Activated CD4-positive, alpha-beta T cell treated with anti-CD3 and anti-CD28 coated beads for 36 hours (primary cell): ENCODE data around the gene CRYAB. TPM values are rescaled to one million over a fixed set of nuclear protein-coding genes. Genes with fewer than 3 reads are reported as not detected.

Source experiments
- ATAC-seq: fragments of 200-7000 bp; cut with Tn5 transposase; one replicate; pipeline ENCODE4 v1.10.0; 2021; ENCODE audit warnings: mild to moderate bottlenecking, moderate library complexity
- CTCF ChIA-PET: fragments of 350-600 bp; sonication (Branson Sonifier 250); formaldehyde crosslinking; loops from one replicate; lab custom pipeline; 2021; ENCODE audit warnings: antibody characterized with exemption; lab: Charles Lee
- POLR2A ChIA-PET: fragments of 350-600 bp; sonication (Branson Sonifier 250); formaldehyde crosslinking; loops from one replicate; lab custom pipeline; 2021; ENCODE audit warnings: antibody characterized with exemption, inconsistent platforms; lab: Charles Lee
- DNase-seq: peaks from one replicate; pipeline ENCODE4 v3.0.0-alpha.2; 2020
- H3K27ac Mint-ChIP-seq: one replicate; pipeline ENCODE4 v1.8.0; 2021; ENCODE audit warnings: mixed read lengths
- H3K27me3 Mint-ChIP-seq: one replicate; pipeline ENCODE4 v1.8.0; 2021; ENCODE audit warnings: mixed read lengths
- H3K36me3 Mint-ChIP-seq: one replicate; pipeline ENCODE4 v1.8.0; 2021; ENCODE audit warnings: low read depth, mixed read lengths
- H3K4me1 Mint-ChIP-seq: one replicate; pipeline ENCODE4 v1.8.0; 2021; ENCODE audit warnings: mixed read lengths
- H3K4me3 Mint-ChIP-seq: one replicate; pipeline ENCODE4 v1.8.0; 2021; ENCODE audit warnings: mild to moderate bottlenecking, moderate library complexity, mixed read lengths
- H3K9me3 Mint-ChIP-seq: one replicate; pipeline ENCODE4 v1.8.0; 2021; ENCODE audit warnings: low read depth, mixed read lengths
- intact Hi-C, 2 experiments: fragments of 100-400 bp; cut with DNase I in 1 of 2; cut with micrococcal nuclease in 1 of 2; formaldehyde crosslinking; loops; one replicate each; pipeline versions ENCODE4 v1.14.2 to v1.15.1; 2022 to 2024; cut with DNase I, micrococcal nuclease
- total RNA-seq, 2 experiments: library from RNA; stranded (reverse); gene quantifications; one replicate each; pipeline ENCODE4 v1.2.3, GENCODE V29; 2021

CRYAB gene
- total RNA-seq, 2 experiments from 2014 or later, result not detected

DNA sequence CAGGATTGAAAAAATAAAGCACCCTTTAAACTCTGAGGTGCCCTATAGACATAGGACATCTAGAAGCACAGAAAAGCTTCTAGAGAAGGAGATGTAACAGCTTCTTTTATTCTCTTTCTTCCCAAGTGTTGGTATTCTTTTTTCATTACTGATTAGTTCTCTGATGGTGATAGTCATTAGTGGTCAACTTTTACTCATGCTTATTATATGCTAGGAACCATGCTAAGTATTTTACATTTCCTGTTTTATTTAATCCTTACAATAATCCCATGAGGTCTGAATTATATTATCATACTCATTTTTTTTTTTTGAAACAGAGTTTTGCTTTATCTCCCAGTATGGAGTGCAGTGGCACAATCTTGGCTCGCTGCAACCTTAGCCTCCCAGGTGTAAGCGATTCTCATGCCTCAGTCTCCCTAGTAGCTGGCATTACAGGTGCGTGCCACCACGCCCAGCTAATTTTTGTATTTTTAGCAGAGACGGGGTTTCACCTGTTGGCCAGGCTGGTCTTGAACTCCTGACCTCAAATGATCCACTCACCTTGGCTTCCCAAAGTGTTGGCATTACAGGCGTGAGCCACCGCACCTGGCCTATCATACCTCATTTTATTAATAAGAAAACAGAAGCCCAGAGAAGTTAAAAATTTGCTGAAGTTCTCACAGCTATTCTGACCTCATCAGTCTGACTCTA, 10.1 kb upstream of the CRYAB start:
- intact Hi-C loops, result no loop called here
- Mint-ChIP-seq H3K27ac (no peak overlapping the region), H3K4me1 (peaks cover 10% of the 10 kb centered on the region), H3K27me3 (peaks cover 2% of the 10 kb centered on the region), H3K4me3 (no peak overlapping the region), H3K36me3 (no peaks in the 10 kb centered on the region), H3K9me3 (no peaks in the 10 kb centered on the region)
- ChIA-PET POLR2A (no interaction called here), CTCF (interaction anchor here (0.6 kb wide), 3 partner anchors 16 to 50 kb away, joined by 3 to 4 read pairs (median 3); partner anchors contain the start of genes ALG9 and DIXDC1)
- no peak for ATAC-seq
- DNase-seq, result no peak

DNA sequence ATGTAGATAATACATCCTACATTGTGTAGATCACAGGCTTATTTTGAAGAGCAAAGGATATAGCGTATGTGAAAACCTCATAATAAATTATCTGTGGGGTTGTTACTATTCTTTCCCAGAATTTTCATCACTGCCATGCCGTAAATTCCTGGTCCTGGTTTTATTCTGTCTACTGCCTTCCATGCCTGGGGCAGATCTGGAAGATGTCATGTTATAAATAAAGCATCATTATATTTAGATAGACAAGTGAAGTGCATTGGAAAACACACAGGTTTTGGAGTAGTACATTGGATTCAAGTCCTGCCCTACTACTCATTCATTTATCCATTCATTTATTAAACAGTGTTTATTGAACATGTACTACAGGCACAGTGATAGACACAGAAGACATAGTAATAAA, 9.3 kb upstream of the CRYAB start:
- no peak for DNase-seq
- Mint-ChIP-seq H3K4me1 (peaks cover 3% of the 10 kb centered on the region), H3K4me3 (no peak overlapping the region), H3K27me3 (peaks cover 8% of the 10 kb centered on the region), H3K27ac (no peak overlapping the region), H3K9me3 (no peaks in the 10 kb centered on the region), H3K36me3 (no peaks in the 10 kb centered on the region)
- POLR2A ChIA-PET, result no interaction called here
- CTCF ChIA-PET, result interaction anchor here (0.6 kb wide), 1 partner anchor 35 kb away, joined by 3 read pairs; no protein-coding TSS in a partner anchor
- ATAC-seq, result no peak
- intact Hi-C loops, result no loop called here

- POLR2A ChIA-PET, result no interaction called here
- Mint-ChIP-seq H3K27me3 (peaks cover 17% of the 10 kb centered on the region), H3K4me3 (no peak within 1 kb of the TSS), H3K36me3 (no peaks in the 10 kb centered on the region), H3K27ac (no peak within 1 kb of the TSS), H3K9me3 (no peaks in the 10 kb centered on the region), H3K4me1 (no peaks in the 10 kb centered on the region)
- DNase-seq (no peak), ATAC-seq (no peak)
- CTCF ChIA-PET, result interaction anchor here (0.6 to 1.3 kb wide), 4 partner anchors 8 to 301 kb away, joined by 3 read pairs; no protein-coding TSS in a partner anchor
- intact Hi-C loops, result no loop called here
Measured at GRCh38 chr11:111918390-111919256, 7.1 kb upstream of the CRYAB start, which contains the start of gene C11orf52. TSS of gene C11orf52 (plus strand) at chr11:111918913. CDS start at chr11:111918973, 60 bp downstream.

DNA sequence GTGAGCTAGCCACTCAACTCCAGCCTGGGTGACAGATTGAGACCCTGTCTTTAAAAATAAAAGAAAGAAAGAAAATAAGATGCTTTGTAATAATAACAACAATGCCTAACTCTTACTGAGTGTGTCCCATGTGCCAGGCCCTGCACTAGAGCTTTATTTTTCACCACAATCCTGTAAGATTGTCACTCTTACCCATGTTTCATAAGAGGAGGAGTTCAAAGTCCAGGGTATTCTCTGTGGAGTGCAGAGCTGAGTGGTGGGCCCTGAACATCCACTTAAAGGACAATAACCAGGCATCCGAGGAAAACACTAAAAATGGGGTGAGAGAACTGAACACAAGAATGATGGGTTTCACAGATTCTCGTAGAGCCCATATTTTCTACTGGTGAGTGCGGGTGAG, 6.2 kb upstream of the CRYAB start:
- intact Hi-C loops, result no loop called here
- no peaks in the 10 kb centered on the region for H3K4me1 Mint-ChIP-seq

DNA sequence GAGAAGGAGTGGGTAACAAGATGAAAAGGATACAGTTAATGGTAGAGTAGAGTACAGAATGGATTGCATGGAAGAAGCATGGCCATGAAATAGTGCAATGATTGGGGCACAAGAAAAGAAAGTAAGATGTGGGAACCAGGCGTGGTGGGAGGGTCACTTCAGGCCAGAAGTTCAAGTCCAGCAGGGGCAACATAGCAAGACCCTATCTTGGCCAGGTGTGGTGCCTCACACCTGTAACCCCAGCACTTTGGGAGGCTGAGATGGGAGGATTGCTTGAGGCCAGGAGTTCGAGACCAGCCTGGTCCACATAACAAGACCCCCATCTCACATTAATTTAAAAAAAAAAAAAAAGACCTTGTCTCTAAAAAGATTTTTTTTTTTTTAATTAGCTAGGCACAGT, 5.7 kb upstream of the CRYAB start:
- ATAC-seq (no peak), DNase-seq (no peak)
- POLR2A ChIA-PET, result no interaction called here
- intact Hi-C loops, result no loop called here
- CTCF ChIA-PET, result interaction anchor here (0.9 to 1.3 kb wide), 3 partner anchors 10 to 65 kb away, joined by 3 to 5 read pairs (median 3); no protein-coding TSS in a partner anchor
- Mint-ChIP-seq H3K4me3 (no peak overlapping the region), H3K9me3 (no peaks in the 10 kb centered on the region), H3K36me3 (no peaks in the 10 kb centered on the region), H3K4me1 (no peaks in the 10 kb centered on the region), H3K27me3 (peaks cover 19% of the 10 kb centered on the region), H3K27ac (no peak overlapping the region)

More for the DNA sequence above, 6.2 kb upstream of the CRYAB start:
- ChIA-PET CTCF (interaction anchor here (0.9 to 1.3 kb wide), 3 partner anchors 9 to 64 kb away, joined by 3 to 5 read pairs (median 3); no protein-coding TSS in a partner anchor), POLR2A (no interaction called here)
- H3K36me3 Mint-ChIP-seq, result no peaks in the 10 kb centered on the region
- H3K9me3 Mint-ChIP-seq, result no peaks in the 10 kb centered on the region
- DNase-seq, result no peak
- no peak overlapping the region for H3K27ac Mint-ChIP-seq
- no peak for ATAC-seq
- peaks cover 19% of the 10 kb centered on the region for H3K27me3 Mint-ChIP-seq
- no peak overlapping the region for H3K4me3 Mint-ChIP-seq

GRCh38 chr11:111916768-111917167, 5.2 kb upstream of the CRYAB start:
- H3K27me3 Mint-ChIP-seq, result peaks cover 25% of the 10 kb centered on the region
- no peaks in the 10 kb centered on the region for H3K36me3 Mint-ChIP-seq
- CTCF ChIA-PET, result interaction anchor here (0.9 to 1.1 kb wide), 2 partner anchors 10 to 65 kb away, joined by 3 to 5 read pairs; no protein-coding TSS in a partner anchor
- no peaks in the 10 kb centered on the region for H3K4me1 Mint-ChIP-seq
- no peak overlapping the region for H3K4me3 Mint-ChIP-seq
- no peak for DNase-seq
- H3K27ac Mint-ChIP-seq, result no peak overlapping the region
- intact Hi-C loops, result no loop called here
- POLR2A ChIA-PET, result no interaction called here
- no peaks in the 10 kb centered on the region for H3K9me3 Mint-ChIP-seq
- no peak for ATAC-seq

- intact Hi-C loops, result no loop called here
- Mint-ChIP-seq H3K9me3 (no peaks in the 10 kb centered on the region), H3K36me3 (no peaks in the 10 kb centered on the region), H3K4me3 (no peak overlapping the region), H3K27ac (no peak overlapping the region), H3K4me1 (no peaks in the 10 kb centered on the region), H3K27me3 (peaks cover 34% of the 10 kb centered on the region)
- POLR2A ChIA-PET, result no interaction called here
- DNase-seq (no peak), ATAC-seq (no peak)
- CTCF ChIA-PET, result interaction anchor here (1.1 kb wide), 1 partner anchor 12 kb away, joined by 4 read pairs; no protein-coding TSS in a partner anchor
Measured at GRCh38 chr11:111913997-111914396, 2.4 kb upstream of the CRYAB start.

DNA sequence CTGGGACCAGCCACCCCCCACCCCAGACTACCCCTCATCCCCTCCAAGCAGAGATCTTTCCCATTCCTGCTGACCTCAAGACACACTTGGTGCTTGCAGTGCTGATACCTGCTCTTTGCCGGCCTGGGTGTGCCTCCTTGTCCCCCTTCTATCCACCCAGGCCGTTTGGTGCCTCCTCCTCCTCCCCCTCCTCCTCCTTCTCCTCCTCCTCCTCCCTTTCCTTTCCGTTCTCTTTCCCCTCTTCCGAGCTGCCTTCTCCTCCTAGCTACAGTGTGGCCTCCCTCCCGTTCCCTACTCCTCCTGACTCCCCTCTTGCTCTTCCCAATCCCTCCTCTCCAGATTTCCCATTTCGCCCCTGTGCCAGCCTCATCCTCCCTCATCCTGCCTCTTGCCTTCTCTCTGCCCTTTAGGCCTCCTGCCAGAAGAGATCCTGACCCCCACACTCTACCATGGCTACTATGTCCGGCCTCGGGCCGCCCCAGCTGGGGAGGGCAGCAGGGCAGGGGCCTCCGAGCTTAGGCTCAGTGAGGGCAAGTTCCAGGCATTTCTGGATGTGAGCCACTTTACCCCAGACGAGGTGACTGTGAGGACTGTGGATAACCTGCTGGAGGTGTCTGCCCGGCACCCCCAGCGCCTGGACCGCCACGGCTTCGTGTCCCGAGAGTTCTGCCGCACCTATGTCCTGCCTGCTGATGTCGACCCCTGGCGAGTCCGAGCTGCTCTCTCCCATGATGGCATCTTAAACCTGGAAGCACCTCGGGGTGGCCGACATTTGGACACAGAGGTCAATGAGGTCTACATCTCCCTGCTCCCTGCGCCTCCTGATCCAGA, 1.7 kb upstream of the CRYAB start:
- intact Hi-C loops, result no loop called here
- H3K4me1 Mint-ChIP-seq, result no peaks in the 10 kb centered on the region

DNA sequence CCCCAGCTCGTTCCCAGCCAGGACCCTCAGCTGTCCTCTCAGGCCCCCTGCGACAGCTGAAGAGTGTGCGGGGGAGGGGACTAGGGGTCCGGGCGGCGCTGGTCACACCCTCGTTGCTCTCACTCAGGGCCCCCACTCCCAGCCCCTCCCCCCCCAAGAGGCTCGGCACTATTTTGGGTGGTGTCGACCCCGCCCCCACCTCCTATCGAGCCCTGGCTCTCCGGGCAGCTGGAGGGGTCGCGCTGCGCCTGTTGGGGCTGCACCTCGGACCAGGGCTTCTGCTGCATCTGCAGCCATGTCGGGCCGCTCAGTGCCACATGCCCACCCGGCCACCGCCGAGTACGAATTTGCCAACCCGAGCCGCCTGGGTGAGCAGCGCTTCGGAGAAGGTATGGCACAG, 965 bp upstream of the CRYAB start, which contains the start of gene HSPB2:
TSS of gene HSPB2 (plus strand) at position 200 of the 400 bp plus-strand sequence. CDS start at position 296, 96 bp downstream.
- DNase-seq (no peak), ATAC-seq (no peak)
- Mint-ChIP-seq H3K27ac (no peak within 1 kb of the TSS), H3K9me3 (no peaks in the 10 kb centered on the region), H3K4me1 (no peaks in the 10 kb centered on the region), H3K36me3 (no peaks in the 10 kb centered on the region), H3K4me3 (no peak within 1 kb of the TSS), H3K27me3 (peaks cover 34% of the 10 kb centered on the region)
- ChIA-PET CTCF (no interaction called here), POLR2A (no interaction called here)
- intact Hi-C loops, result no loop called here

More for the DNA sequence above, 1.7 kb upstream of the CRYAB start:
- ChIA-PET POLR2A (no interaction called here), CTCF (interaction anchor here (1.1 kb wide), 1 partner anchor 11 kb away, joined by 4 read pairs; no protein-coding TSS in a partner anchor)
- peaks cover 34% of the 10 kb centered on the region for H3K27me3 Mint-ChIP-seq
- DNase-seq, result no peak
- H3K4me3 Mint-ChIP-seq, result no peak overlapping the region
- no peaks in the 10 kb centered on the region for H3K9me3 Mint-ChIP-seq
- no peaks in the 10 kb centered on the region for H3K36me3 Mint-ChIP-seq
- H3K27ac Mint-ChIP-seq, result no peak overlapping the region
- ATAC-seq, result no peak

GRCh38 chr11:111910676-111911562, 651 bp downstream of the CRYAB start:
- Mint-ChIP-seq H3K27ac (no peak overlapping the region), H3K27me3 (peaks cover 28% of the 10 kb centered on the region), H3K36me3 (no peaks in the 10 kb centered on the region), H3K4me3 (no peak overlapping the region), H3K4me1 (no peaks in the 10 kb centered on the region), H3K9me3 (no peaks in the 10 kb centered on the region)
- no peak for DNase-seq
- intact Hi-C loops, result no loop called here
- ChIA-PET CTCF (interaction anchor here (0.6 to 1.1 kb wide), 3 partner anchors 22 to 389 kb away, joined by 3 read pairs; no protein-coding TSS in a partner anchor), POLR2A (no interaction called here)
- ATAC-seq, result no peak
